Measurements from ENCODE around the gene DNAJC4. TPM values are rescaled to one million over a fixed set of nuclear protein-coding genes. Genes with fewer than 3 reads are reported as not detected.

DNAJC4 gene
- total and polyA plus RNA-seq, 9 of the 15 experiments (the other 6 are each of a cell fraction or from before 2014, with no cell fraction given), result 4.0 to 32.6 (median 19.9) TPM

GRCh38 chr11:64207256-64208085 lies 22.9 kb upstream of the DNAJC4 start (continued):
- TF ChIP-seq ELK3 (CRISPR knock-in tag; IDR thresholded peaks at IDR 0.05), result no peak
- TF ChIP-seq TCF7 (IDR thresholded peaks at IDR 0.05; ENCODE audit: borderline replicate concordance), result peak; percentile 34; the same call in 1 of the 2 replicates
- no peak for TF ChIP-seq ZNF764 (CRISPR knock-in tag; IDR thresholded peaks at IDR 0.05; ENCODE audit: low read depth)
- no peak for TF ChIP-seq ZNF398 (CRISPR knock-in tag; IDR thresholded peaks at IDR 0.05)
- no peak for TF ChIP-seq ARID3B (CRISPR knock-in tag; IDR thresholded peaks at IDR 0.05; ENCODE audit: borderline replicate concordance)
- peak; percentile 89 for TF ChIP-seq ELF1 (tag; IDR thresholded peaks at IDR 0.05)
- no peak for TF ChIP-seq CREB3 (tag; conservative IDR thresholded peaks at IDR 0.05; ENCODE audit: low read depth)
- peak; percentile 80; the same call in 1 of the 2 replicates for TF ChIP-seq MAFF (IDR thresholded peaks at IDR 0.05; ENCODE audit: low read length)
- no peak for TF ChIP-seq ILK (tag; IDR thresholded peaks at IDR 0.05; ENCODE audit: borderline replicate concordance, low read depth)
- TF ChIP-seq FOXP1 (CRISPR knock-in tag; IDR thresholded peaks at IDR 0.05), result no peak
- TF ChIP-seq MTF1 (CRISPR knock-in tag; IDR thresholded peaks at IDR 0.05; ENCODE audit: borderline replicate concordance), result no peak
- TF ChIP-seq KLF13 (tag; IDR thresholded peaks at IDR 0.05; ENCODE audit: borderline replicate concordance, low read depth), result 0 out of 2 replicates have a peak, but pooled peaks have one; percentile 15
- no peak for TF ChIP-seq SAFB2 (IDR thresholded peaks at IDR 0.05; ENCODE audit: borderline replicate concordance, low read depth, low read length, severe bottlenecking)
- no peak for TF ChIP-seq NR3C1 (CRISPR knock-in tag; IDR thresholded peaks at IDR 0.05)
